Measurements from ENCODE around the gene ANKDD1A.

DNA sequence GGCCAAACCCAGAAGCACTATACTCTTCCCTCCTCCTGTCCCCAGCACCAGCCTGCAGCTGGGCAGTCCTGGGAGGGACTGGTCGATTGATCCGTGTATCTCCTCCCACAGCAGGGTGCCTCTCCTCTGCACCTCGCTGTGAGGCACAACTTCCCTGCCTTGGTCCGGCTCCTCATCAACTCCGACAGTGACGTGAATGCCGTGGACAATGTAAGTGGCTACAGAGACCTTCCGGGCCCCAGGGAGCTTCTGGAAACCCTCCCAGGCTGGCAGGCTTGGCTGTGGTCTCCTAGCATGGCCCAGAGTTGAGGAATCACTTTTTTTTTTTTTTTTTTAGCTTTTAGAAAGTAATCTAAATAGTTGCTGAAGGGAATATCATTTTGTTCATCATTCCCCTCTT, 30.7 kb downstream of the ANKDD1A start:
- TF ChIP-seq, protein P1, sequence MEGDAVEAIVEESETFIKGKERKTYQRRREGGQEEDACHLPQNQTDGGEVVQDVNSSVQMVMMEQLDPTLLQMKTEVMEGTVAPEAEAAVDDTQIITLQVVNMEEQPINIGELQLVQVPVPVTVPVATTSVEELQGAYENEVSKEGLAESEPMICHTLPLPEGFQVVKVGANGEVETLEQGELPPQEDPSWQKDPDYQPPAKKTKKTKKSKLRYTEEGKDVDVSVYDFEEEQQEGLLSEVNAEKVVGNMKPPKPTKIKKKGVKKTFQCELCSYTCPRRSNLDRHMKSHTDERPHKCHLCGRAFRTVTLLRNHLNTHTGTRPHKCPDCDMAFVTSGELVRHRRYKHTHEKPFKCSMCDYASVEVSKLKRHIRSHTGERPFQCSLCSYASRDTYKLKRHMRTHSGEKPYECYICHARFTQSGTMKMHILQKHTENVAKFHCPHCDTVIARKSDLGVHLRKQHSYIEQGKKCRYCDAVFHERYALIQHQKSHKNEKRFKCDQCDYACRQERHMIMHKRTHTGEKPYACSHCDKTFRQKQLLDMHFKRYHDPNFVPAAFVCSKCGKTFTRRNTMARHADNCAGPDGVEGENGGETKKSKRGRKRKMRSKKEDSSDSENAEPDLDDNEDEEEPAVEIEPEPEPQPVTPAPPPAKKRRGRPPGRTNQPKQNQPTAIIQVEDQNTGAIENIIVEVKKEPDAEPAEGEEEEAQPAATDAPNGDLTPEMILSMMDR (IDR thresholded peaks at IDR 0.05): no peak
- no peak for TF ChIP-seq POLR2AphosphoS5 (IDR thresholded peaks at IDR 0.05)
